HG02763 (cell line): ENCODE results near the gene MIGA2.

Source experiments
- ATAC-seq: cut with Tn5 transposase; IDR thresholded peaks from one replicate; pipeline ENCODE4 v1.9.1; 2021; ENCODE audit warnings: mild to moderate bottlenecking, moderate library complexity; ENCODE audit not compliant: unreplicated experiment

Gene MIGA2

GRCh38 chr9:129010267-129010975, 26.0 kb upstream of the MIGA2 start:
- no peak for ATAC-seq

DNA sequence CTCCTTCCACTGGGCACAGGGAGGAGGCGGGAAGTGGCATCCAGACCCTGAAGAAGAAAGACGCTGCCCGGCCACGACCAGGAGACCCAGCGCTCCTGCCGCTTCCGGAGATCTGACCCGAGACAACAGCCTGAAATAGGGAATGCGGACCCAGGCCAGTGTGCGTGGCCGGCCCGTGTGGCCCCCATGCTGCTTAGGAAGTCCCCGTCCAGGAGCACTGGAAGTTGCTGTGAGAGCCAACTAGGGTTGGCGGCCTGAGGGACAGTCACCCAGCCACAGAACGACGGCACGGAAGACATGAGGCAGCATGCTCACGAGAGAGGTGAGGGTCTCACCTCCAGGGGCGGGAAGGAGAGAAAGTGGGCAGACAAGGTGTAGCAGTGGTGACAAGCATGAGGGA, 25.3 kb upstream of the MIGA2 start:
- no peak for ATAC-seq

DNA sequence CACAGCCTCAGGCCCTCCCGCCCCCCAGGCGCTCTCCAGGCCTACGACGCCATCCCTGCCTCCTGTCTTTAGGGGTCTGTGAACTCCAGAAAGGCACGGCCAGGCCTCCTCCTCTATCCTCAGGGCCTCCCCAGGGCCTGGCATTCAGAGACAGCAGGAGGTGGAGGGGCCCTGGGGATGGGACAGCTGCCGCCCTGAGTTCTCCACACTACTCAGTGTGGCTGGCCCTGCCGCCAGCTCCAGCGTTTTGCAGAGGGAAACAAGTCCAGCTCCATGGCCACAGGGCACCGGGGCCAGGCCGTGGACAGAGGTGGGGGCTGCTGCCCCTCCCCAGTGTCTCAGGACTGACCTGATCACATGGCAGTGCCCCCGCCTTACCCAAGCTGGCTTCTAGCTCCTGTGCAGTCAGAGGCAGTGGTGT, 24.7 kb upstream of the MIGA2 start:
- no peak for ATAC-seq

DNA sequence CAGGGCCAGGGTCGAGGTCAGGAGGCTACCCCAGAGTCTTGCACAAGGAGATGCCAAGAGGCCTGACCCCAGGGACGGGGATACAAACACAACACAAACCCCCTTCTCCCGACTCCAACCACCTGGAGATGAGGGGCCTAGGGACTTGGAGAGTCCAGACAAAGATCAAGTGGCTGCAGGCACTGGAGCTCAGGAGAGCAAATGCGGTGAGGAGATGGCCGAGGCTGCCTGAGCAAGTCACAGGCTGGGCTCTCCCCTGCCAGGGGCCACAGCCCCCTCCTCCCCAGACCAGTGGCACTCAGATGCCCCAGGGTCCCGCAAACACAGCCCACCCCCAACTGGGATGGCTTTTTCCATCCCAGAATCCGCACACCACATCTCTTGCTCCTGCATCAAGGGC, 24.1 kb upstream of the MIGA2 start:
- ATAC-seq = no peak

- no peak for ATAC-seq
Measured at GRCh38 chr9:129012893-129013448, 23.5 kb upstream of the MIGA2 start.

DNA sequence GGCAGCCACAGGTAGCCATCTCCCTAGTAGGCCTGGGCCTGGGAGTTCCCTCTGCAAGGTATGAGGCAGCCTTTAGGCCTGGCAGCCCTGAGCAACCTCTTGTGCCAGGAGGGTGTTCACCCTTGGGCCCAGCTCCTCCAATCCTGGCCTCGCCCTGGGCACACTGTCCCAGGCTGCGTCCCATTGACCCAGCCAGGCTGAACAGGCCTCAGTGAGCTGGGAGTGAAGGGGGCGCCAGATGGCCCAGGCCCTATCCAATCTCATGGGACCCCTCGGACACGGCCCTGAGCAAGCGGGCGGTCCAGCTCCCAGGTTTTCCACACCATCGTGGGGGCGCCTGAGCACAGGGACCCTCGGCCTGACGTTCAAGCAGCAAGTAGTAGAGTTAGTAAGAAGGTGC, 22.8 kb upstream of the MIGA2 start:
- no peak for ATAC-seq

- ATAC-seq = no peak
Measured at GRCh38 chr9:129014124-129014523, 22.3 kb upstream of the MIGA2 start.

DNA sequence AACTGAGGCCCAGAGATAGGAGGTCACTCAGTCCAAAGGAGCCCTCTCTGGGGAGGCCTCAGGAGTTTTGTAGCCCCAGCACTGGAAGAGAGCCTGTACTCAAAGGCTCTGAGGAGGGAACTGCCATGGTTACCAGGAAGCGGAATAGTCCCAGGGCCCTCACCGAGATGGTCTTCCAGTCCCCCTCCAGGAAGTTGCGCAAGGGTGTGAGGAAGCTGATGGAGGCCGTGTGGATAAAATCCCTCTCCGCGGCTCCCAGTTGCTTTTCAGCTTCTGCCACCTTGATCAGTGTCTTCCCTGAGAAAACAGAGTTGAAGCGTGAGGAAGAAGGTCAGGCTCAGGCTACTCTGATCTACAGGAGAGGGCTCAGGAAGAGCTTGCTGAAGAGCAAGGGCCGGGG, 21.8 kb upstream of the MIGA2 start:
- ATAC-seq = no peak

DNA sequence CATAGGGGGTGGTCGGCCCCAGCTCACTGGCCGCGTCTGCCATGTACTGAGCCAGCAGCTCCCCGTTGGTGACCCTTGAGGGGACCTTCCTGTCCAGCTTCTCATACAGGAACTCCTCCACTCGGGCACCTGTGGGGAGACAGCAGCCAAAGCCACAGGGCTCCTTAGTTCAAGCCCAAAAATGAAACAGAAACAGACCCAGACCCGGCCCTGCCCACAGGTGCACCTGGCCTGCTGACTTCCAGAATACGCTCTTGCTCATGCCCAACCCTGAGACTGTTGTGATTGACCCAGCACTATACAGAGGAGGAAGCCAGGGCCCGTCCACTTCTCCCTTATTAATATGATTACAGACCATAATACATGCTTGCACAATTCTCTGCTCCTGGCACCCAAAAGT, 15.3 kb upstream of the MIGA2 start:
- peak; percentile 78 for ATAC-seq

DNA sequence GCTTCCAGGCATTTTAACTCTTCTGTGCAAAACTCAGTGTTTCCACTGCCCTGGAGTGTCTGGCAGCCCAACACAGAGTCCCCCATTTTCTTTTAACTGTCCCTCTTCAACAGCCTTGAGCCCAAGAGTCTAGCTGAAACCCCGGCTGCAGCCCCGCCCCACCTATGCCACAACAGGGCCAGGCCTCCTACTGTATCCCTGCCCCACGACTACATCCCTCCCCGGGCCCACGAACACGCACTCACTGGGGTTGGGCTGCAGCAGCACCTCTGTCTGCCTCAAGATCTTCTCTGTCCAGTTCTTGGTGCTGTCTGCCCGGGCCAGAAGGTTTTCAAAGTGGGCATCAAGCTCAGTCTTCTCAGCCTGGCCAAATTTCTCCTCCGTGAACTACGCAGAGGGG, 14.4 kb upstream of the MIGA2 start:
- ATAC-seq = no peak

- no peak for ATAC-seq
Measured at GRCh38 chr9:129023036-129023907, 13.2 kb upstream of the MIGA2 start.

DNA sequence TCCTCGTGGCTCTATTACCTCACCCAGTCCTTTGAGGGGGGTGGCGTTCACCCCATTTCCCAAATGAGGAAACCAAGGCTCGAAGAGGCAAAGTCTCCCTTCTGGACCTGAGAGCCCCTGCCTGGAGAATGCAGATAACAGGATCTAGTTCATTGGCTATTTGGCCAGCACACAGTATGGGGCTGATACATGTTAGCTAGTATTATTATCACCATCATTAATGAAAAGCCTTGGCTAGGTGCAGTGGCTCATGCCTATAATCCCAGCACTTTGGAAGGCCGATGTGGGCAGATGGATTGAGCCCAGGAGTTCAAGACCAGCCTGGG, 12.6 kb upstream of the MIGA2 start:
- no peak for ATAC-seq

DNA sequence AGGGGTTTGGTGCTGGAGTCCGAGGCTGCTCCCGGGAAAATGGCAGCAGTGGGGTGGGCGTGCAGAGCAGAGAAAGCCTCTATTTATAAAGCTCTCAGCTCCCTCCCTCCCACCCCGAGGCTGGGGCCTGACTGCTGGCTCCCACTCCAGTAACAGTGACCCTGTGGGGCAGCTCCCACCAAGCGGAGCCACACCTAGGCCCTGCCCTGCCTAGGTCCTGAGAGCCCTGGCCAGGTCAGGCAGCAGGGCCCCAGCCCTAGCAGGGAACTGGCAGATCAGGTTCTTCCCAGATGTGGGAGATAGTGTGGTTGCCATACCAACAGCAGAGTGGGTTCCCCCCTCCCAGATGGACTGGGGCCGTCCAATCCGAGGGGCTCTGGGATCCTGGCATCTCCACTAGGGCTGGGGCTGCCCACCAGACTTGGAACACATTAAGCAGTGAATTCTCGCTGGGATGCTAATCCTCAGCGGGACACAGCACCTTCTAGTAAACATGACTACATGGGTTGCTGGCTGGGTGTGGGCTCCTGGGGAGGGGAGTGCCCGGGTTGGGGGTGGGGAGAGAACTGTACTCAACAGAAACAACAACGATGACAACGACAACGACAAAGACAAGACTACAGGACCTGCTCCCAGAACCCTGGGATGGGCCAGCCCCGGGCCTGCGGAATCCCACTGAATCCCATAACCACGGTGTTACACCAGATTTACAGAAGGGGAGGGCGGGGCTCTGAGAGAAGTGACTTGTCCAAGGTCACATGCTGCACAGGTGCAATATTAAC, 9.8 kb upstream of the MIGA2 start:
- no peak for ATAC-seq

DNA sequence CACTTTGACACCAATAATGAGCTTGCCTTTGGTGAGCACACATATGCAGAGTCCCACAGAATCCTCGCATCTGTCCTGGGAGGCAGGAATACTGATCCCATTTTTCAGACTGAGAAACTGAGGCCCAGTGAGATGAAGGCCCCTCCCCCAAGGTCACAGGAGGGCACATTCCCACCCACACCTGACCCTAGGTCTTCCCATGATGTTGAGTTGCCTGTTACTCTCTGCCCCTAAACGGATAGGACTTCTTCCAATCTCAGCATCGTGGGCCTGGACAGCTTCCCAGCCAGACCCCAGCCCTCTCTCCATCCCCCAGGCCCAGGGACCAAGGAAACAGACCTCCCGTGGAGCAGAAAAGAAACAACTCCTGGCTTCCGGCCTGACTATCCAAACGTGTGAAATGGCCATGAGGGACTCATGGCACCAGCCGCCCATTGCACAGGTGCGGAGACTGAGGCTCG, 9.2 kb upstream of the MIGA2 start:
- ATAC-seq = no peak

DNA sequence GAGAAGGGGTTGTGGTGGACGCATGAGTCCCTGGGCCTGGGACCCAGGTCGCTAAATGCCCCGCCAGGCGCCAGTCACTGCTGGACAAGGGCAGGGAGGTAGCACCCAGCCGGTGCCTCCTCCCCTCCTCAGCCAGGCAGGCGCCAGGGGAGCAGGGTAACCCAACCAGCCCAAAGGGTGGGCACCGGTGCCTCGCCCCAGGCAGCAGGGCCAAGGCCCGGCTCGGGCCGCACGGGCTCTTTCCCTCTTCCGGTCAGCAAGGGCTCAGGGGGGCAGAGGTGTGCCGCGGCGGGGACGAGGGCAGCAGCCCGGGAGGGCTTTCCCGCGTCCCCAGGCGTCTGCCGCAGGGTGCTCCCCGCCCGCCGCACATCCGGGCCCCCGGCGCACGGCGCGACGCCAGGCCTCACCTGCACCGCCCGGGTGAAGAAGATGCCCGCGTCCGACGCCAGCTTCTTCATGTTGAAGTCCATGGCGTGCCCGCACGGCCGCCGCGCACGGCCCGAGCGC, 8.7 kb upstream of the MIGA2 start:
- peak; percentile 3 for ATAC-seq

GRCh38 chr9:129028192-129028966, 8.0 kb upstream of the MIGA2 start, which contains the start of gene SH3GLB2:
SH3GLB2 (minus strand) TSS chr9:129028331; CDS start chr9:129028154, 177 bp downstream.
- ATAC-seq = peak; percentile 82

DNA sequence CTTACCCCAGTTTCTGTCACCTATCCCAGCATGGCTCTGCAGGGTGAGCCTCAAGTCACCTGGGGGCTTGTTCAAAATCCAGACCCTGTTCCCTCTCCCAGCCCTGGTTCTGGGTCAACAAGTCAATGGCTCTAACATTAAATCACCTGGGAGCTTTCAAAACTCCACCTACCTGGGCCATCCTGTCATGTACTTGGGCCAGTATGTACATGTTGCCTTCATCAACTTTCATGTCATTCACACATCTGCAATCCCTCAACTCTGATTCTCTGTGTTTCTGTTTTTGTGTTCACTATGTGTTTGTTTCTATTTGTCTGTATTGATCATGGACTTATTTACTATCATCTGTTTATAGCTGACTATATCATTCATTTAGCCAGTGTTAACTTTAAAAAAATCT, 6.2 kb upstream of the MIGA2 start:
- no peak for ATAC-seq

- ATAC-seq = no peak
Measured at GRCh38 chr9:129031514-129031913, 4.9 kb upstream of the MIGA2 start.

GRCh38 chr9:129032541-129033159, 3.8 kb upstream of the MIGA2 start:
- ATAC-seq = no peak

GRCh38 chr9:129033216-129033615, 3.2 kb upstream of the MIGA2 start:
- ATAC-seq = no peak
